A673 (cell line): ENCODE data around the gene THAP9. TPM values are rescaled to one million over a fixed set of nuclear protein-coding genes. Genes with fewer than 3 reads are reported as not detected.

Source experiments
- BruUV-seq: library from RNA; stranded (reverse); fragments of 400-500 nt; replicated peaks from 2 replicates; lab custom pipeline; 2021; lab: Mats Ljungman, UMichigan
- CTCF ChIA-PET: fragments of 300-600 bp; sonication (Branson Sonifier 250); formaldehyde crosslinking; loops from one replicate; lab custom pipeline; 2022; ENCODE audit warnings: antibody characterized with exemption; lab: Charles Lee
- POLR2A ChIA-PET: fragments of 300-600 bp; sonication (Branson Sonifier 250); formaldehyde crosslinking; loops from one replicate; lab custom pipeline; 2022; ENCODE audit warnings: antibody characterized with exemption; ENCODE audit not compliant: low non-redundant PET; lab: Charles Lee
- DNase-seq: peaks from one replicate; pipeline ENCODE4 v3.0.0-alpha.2; 2015; ENCODE audit warnings: low spot score
- H3K27ac ChIP-seq: fragments of 200-600 bp; sonication (generic); 2 replicates; pipeline ENCODE4 v1.5.1; 2016; ENCODE audit warnings: mixed run types, low read depth, mild to moderate bottlenecking, mixed read lengths, antibody characterized with exemption, low read length; ENCODE audit not compliant: poor library complexity, severe bottlenecking
- H3K27me3 ChIP-seq: fragments of 200-600 bp; sonication (generic); replicated peaks from 2 replicates; pipeline ENCODE4 v1.6.1; 2017; ENCODE audit warnings: mixed run types, low read depth, mild to moderate bottlenecking, mixed read lengths, antibody characterized with exemption, low read length; ENCODE audit not compliant: insufficient read depth, poor library complexity
- H3K36me3 ChIP-seq: fragments of 200-600 bp; sonication (generic); 2 replicates; pipeline ENCODE4 v1.6.1; 2016; ENCODE audit warnings: mixed run types, mild to moderate bottlenecking, mixed read lengths, antibody characterized with exemption, low read length; ENCODE audit not compliant: insufficient read depth, poor library complexity, severe bottlenecking
- H3K4me1 ChIP-seq: fragments of 200-600 bp; sonication (generic); 2 replicates; pipeline ENCODE4 v1.6.1; 2017; ENCODE audit warnings: mixed run types, mild to moderate bottlenecking, mixed read lengths, antibody characterized with exemption, low read length; ENCODE audit not compliant: insufficient read depth, poor library complexity, severe bottlenecking
- H3K4me3 ChIP-seq: fragments of 200-600 bp; sonication (generic); 2 replicates; pipeline ENCODE4 v1.5.1; 2016; ENCODE audit warnings: low read depth, mixed run types, mild to moderate bottlenecking, mixed read lengths, low read length; ENCODE audit not compliant: poor library complexity, severe bottlenecking
- H3K9me3 ChIP-seq: fragments of 200-600 bp; sonication (generic); 2 replicates; pipeline ENCODE4 v1.6.1; 2016; ENCODE audit warnings: mixed run types, low read depth, mild to moderate bottlenecking, mixed read lengths, antibody characterized with exemption, low read length; ENCODE audit not compliant: poor library complexity, severe bottlenecking
- EZH2 ChIP-seq: fragments of 200-600 bp; sonication (generic); IDR thresholded peaks from 2 replicates; pipeline ENCODE4 v1.6.1; 2017; ENCODE audit warnings: borderline replicate concordance, low read depth, mild to moderate bottlenecking, mixed read lengths, antibody characterized with exemption, low read length; ENCODE audit not compliant: poor library complexity, severe bottlenecking
- intact Hi-C: fragments of 100-400 bp; cut with micrococcal nuclease; formaldehyde crosslinking; loops from one replicate; pipeline ENCODE4 v1.10.0; 2022; ENCODE audit not compliant: unreplicated experiment
- total RNA-seq: library from RNA; stranded (reverse); gene quantifications from 2 replicates; pipeline ENCODE4 v1.2.3, GENCODE V29; 2021
- TF ChIP-seq, protein P1 (sequence below): fragments of 300-800, 200-600 bp; sonication (generic); conservative IDR thresholded peaks from 2 replicates; pipeline ENCODE4 v1.5.1; 2017; ENCODE audit warnings: low read depth, mild to moderate bottlenecking, antibody characterized with exemption, low read length, moderate library complexity, mixed read lengths

Gene THAP9
- total RNA-seq, 1 experiment from 2014 or later = 3.8 TPM

GRCh38 chr4:82939414-82939813, 38.9 kb downstream of the THAP9 start:
- H3K27ac ChIP-seq = no peak overlapping the region
- H3K27me3 ChIP-seq = no peaks in the 10 kb centered on the region
- no TSS peak for BruUV-seq
- H3K9me3 ChIP-seq = no peaks in the 10 kb centered on the region
- H3K4me1 ChIP-seq = no peaks in the 10 kb centered on the region
- TF ChIP-seq, protein P1, sequence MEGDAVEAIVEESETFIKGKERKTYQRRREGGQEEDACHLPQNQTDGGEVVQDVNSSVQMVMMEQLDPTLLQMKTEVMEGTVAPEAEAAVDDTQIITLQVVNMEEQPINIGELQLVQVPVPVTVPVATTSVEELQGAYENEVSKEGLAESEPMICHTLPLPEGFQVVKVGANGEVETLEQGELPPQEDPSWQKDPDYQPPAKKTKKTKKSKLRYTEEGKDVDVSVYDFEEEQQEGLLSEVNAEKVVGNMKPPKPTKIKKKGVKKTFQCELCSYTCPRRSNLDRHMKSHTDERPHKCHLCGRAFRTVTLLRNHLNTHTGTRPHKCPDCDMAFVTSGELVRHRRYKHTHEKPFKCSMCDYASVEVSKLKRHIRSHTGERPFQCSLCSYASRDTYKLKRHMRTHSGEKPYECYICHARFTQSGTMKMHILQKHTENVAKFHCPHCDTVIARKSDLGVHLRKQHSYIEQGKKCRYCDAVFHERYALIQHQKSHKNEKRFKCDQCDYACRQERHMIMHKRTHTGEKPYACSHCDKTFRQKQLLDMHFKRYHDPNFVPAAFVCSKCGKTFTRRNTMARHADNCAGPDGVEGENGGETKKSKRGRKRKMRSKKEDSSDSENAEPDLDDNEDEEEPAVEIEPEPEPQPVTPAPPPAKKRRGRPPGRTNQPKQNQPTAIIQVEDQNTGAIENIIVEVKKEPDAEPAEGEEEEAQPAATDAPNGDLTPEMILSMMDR = no peak
- no peak for DNase-seq
- H3K4me3 ChIP-seq = no peak overlapping the region
- CTCF ChIA-PET = no interaction called here
- H3K36me3 ChIP-seq = peaks cover 10% of the 10 kb centered on the region
- intact Hi-C loops = no loop called here
- POLR2A ChIA-PET = no interaction called here

DNA sequence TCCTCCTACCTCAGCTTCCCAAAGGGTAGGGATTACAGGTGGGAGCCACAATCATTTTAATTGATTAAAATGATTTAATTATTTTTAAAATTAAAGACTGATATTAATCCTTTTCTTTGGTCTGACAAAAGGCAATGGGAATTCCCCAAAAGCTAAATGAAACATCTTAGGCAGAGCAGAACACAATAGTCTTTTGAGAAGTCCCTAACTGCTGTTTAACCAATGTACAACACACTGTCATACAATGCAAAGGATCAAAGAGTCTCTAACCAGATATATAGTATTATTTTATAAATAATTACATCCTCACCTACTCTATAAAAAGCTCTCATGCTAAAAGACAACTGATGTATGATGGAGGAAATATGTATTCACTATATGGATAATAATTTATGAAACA, 47.0 kb downstream of the THAP9 start:
- no TSS peak for BruUV-seq
- CTCF ChIA-PET = no interaction called here
- Histone ChIP-seq H3K9me3 (no peaks in the 10 kb centered on the region), H3K27me3 (no peaks in the 10 kb centered on the region), H3K36me3 (no peaks in the 10 kb centered on the region), H3K27ac (no peak overlapping the region), H3K4me3 (no peak overlapping the region), H3K4me1 (no peaks in the 10 kb centered on the region)
- POLR2A ChIA-PET = no interaction called here
- TF ChIP-seq EZH2 = no peak
- TF ChIP-seq, protein P1 = no peak
- DNase-seq = no peak
- intact Hi-C loops = no loop called here

DNA sequence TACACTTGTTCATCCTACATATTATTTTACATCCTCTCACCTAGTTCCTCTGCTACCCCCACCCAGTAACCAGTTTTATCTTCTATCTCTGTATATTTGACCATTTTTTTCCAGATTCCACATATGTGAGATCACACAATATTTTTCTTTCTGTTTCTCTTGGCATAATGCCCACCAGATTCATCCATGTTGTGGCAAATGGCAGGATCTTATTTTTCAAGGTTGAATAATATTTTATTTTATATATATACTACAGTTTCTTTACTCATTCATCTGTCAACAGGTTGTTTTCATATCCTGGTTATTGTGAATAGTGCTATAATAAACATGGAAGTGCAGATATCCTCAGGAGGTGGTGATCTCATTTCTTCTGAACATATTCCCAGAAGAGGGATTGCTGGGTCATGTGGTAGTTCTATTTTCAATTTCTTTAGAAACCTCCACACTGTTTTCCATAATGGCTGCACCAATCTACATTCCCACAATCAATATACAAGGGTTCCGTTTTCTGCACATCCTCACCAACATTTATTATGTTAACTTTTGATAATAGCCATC, 48.2 kb downstream of the THAP9 start:
- no peaks in the 10 kb centered on the region for H3K36me3 ChIP-seq
- ChIA-PET POLR2A (no interaction called here), CTCF (no interaction called here)
- DNase-seq = no peak
- no peaks in the 10 kb centered on the region for H3K9me3 ChIP-seq
- no peak for TF ChIP-seq EZH2
- TF ChIP-seq, protein P1 = no peak
- H3K4me3 ChIP-seq = no peak overlapping the region
- H3K27ac ChIP-seq = no peak overlapping the region
- no peaks in the 10 kb centered on the region for H3K27me3 ChIP-seq
- intact Hi-C loops = no loop called here
- H3K4me1 ChIP-seq = no peaks in the 10 kb centered on the region
- BruUV-seq = no TSS peak
